ENCODE results near the gene SH2B3. TPM values are rescaled to one million over a fixed set of nuclear protein-coding genes. Genes with fewer than 3 reads are reported as not detected.

Gene SH2B3
- total RNA-seq, 4 donors from 2014 or later = 19.4 to 43.2 (median 30.4) TPM

GRCh38 chr12:111467092-111467856, 61.6 kb downstream of the SH2B3 start:
- no peak for TF ChIP-seq CTCF (IDR thresholded peaks at IDR 0.05; ENCODE audit: low read depth)

- TF ChIP-seq CTCF (IDR thresholded peaks at IDR 0.05; ENCODE audit: low read depth) = no peak
Observed at GRCh38 chr12:111467857-111468241, 62.1 kb downstream of the SH2B3 start.

GRCh38 chr12:111469401-111469800, 63.7 kb downstream of the SH2B3 start:
- no peak for TF ChIP-seq CTCF (IDR thresholded peaks at IDR 0.05; ENCODE audit: low read depth)

GRCh38 chr12:111471236-111471635, 65.5 kb downstream of the SH2B3 start:
- no peak for TF ChIP-seq CTCF (IDR thresholded peaks at IDR 0.05; ENCODE audit: low read depth)

GRCh38 chr12:111482462-111482861, 76.7 kb downstream of the SH2B3 start:
- no peak for TF ChIP-seq CTCF (IDR thresholded peaks at IDR 0.05; ENCODE audit: low read depth)

- no peak for TF ChIP-seq CTCF (IDR thresholded peaks at IDR 0.05; ENCODE audit: low read depth)
Observed at GRCh38 chr12:111488271-111488670, 82.5 kb downstream of the SH2B3 start.

GRCh38 chr12:111488798-111489197, 83.1 kb downstream of the SH2B3 start:
- TF ChIP-seq CTCF (IDR thresholded peaks at IDR 0.05; ENCODE audit: low read depth) = no peak
